HG02759 (cell line): ENCODE results near the gene PLCH2.
"Not testable (repeated sequence)": the region's sequence is repeated elsewhere in the genome, so short reads cannot be mapped to it uniquely, and the experiment has no call there.

ENCODE experiments used
- ATAC-seq: cut with Tn5 transposase; IDR thresholded peaks from one replicate; pipeline ENCODE4 v1.9.1; 2021; ENCODE audit warnings: mild to moderate bottlenecking, moderate library complexity; ENCODE audit not compliant: unreplicated experiment

PLCH2 gene

GRCh38 chr1:2541619-2542245, 65.6 kb downstream of the PLCH2 start:
- ATAC-seq: no peak

GRCh38 chr1:2542246-2542915, 66.3 kb downstream of the PLCH2 start:
- no peak for ATAC-seq

- ATAC-seq: no peak
Measured at GRCh38 chr1:2543543-2544092, 67.5 kb downstream of the PLCH2 start.

- no peak for ATAC-seq
Measured at GRCh38 chr1:2544093-2544874, 68.2 kb downstream of the PLCH2 start.

GRCh38 chr1:2544875-2545640, 69.0 kb downstream of the PLCH2 start:
- ATAC-seq: no peak

- peak; percentile 46 for ATAC-seq
Measured at GRCh38 chr1:2545754-2546514, 69.8 kb downstream of the PLCH2 start.

- ATAC-seq: peak; percentile 32
Measured at GRCh38 chr1:2546515-2547209, 70.6 kb downstream of the PLCH2 start.

GRCh38 chr1:2547210-2548067, 71.3 kb downstream of the PLCH2 start:
- ATAC-seq: no peak

- ATAC-seq: peak; percentile 26
Measured at GRCh38 chr1:2548068-2548589, 72.0 kb downstream of the PLCH2 start.

GRCh38 chr1:2549367-2550029, 73.4 kb downstream of the PLCH2 start:
- not testable (repeated sequence) for ATAC-seq

GRCh38 chr1:2550309-2550861, 74.3 kb downstream of the PLCH2 start:
- not testable (repeated sequence) for ATAC-seq

- not testable (repeated sequence) for ATAC-seq
Measured at GRCh38 chr1:2551544-2551943, 75.5 kb downstream of the PLCH2 start.

GRCh38 chr1:2552189-2552588, 76.1 kb downstream of the PLCH2 start:
- no peak for ATAC-seq

GRCh38 chr1:2553076-2553475, 77.0 kb downstream of the PLCH2 start:
- not testable (repeated sequence) for ATAC-seq

- no peak for ATAC-seq
Measured at GRCh38 chr1:2553871-2554620, 78.0 kb downstream of the PLCH2 start.

GRCh38 chr1:2554621-2555387, 78.7 kb downstream of the PLCH2 start:
- ATAC-seq: no peak
